HEK293T (cell line): ENCODE measurements around the gene SLC35F3.

Experiments used
- CTCF ChIA-PET: fragments of 350-600 bp; formaldehyde crosslinking; extraction: SDS; loops from one replicate; lab custom pipeline; 2021; ENCODE audit warnings: antibody characterized with exemption, inconsistent platforms; lab: Yijun Ruan, JAX
- POLR2A ChIA-PET: fragments of 350-600 bp; formaldehyde crosslinking; extraction: SDS; loops from one replicate; lab custom pipeline; 2020; ENCODE audit warnings: antibody characterized with exemption, inconsistent platforms; lab: Yijun Ruan, JAX
- DNase-seq: peaks from one replicate; pipeline ENCODE4 v3.0.0; 2012; ENCODE audit warnings: mixed read lengths; ENCODE audit errors: extremely low spot score
- ARNT ChIP-seq: fragments of 450-650 bp; IDR thresholded peaks from 2 replicates; pipeline ENCODE4 v1.6.1; 2017; ENCODE audit warnings: mild to moderate bottlenecking
- BHLHE40 ChIP-seq: fragments of 450-650 bp; IDR thresholded peaks from 2 replicates; pipeline ENCODE4 v1.6.1; 2016; ENCODE audit warnings: mild to moderate bottlenecking, moderate library complexity, borderline replicate concordance
- CTBP1 ChIP-seq: fragments of 450-650 bp; IDR thresholded peaks from 2 replicates; pipeline ENCODE4 v1.6.1; 2016; ENCODE audit warnings: borderline replicate concordance
- ELF4 ChIP-seq: fragments of 450-650 bp; IDR thresholded peaks from 2 replicates; pipeline ENCODE4 v1.6.1; 2017; ENCODE audit warnings: antibody characterized with exemption
- FOXA1 ChIP-seq: fragments of 450-650 bp; IDR thresholded peaks from 2 replicates; pipeline ENCODE4 v1.6.1; 2016; ENCODE audit warnings: mild to moderate bottlenecking
- FOXK2 ChIP-seq: fragments of 450-650 bp; IDR thresholded peaks from 2 replicates; pipeline ENCODE4 v1.6.1; 2016; ENCODE audit warnings: mild to moderate bottlenecking
- FOXM1 ChIP-seq: fragments of 450-650 bp; IDR thresholded peaks from 2 replicates; pipeline ENCODE4 v1.6.1; 2017; ENCODE audit warnings: mild to moderate bottlenecking, borderline replicate concordance
- HDGF ChIP-seq: fragments of 450-650 bp; IDR thresholded peaks from 2 replicates; pipeline ENCODE4 v1.6.1; 2017; ENCODE audit warnings: antibody characterized with exemption, borderline replicate concordance
- L3MBTL2 ChIP-seq: fragments of 450-650 bp; conservative IDR thresholded peaks from 2 replicates; pipeline ENCODE4 v1.6.1; 2016; ENCODE audit warnings: mild to moderate bottlenecking
- LEF1 ChIP-seq: fragments of 450-650 bp; IDR thresholded peaks from 2 replicates; pipeline ENCODE4 v1.6.1; 2017; ENCODE audit warnings: mild to moderate bottlenecking, borderline replicate concordance
- NFRKB ChIP-seq: fragments of 450-650 bp; IDR thresholded peaks from 2 replicates; pipeline ENCODE4 v1.6.1; 2016; ENCODE audit warnings: mild to moderate bottlenecking, moderate library complexity
- PKNOX1 ChIP-seq: fragments of 450-650 bp; IDR thresholded peaks from 2 replicates; pipeline ENCODE4 v1.6.1; 2016
- SP1 ChIP-seq: fragments of 450-650 bp; IDR thresholded peaks from 2 replicates; pipeline ENCODE4 v1.6.1; 2017
- SUZ12 ChIP-seq: fragments of 450-650 bp; IDR thresholded peaks from 2 replicates; pipeline ENCODE4 v1.6.1; 2016; ENCODE audit warnings: mild to moderate bottlenecking
- TARDBP ChIP-seq: fragments of 450-650 bp; IDR thresholded peaks from 2 replicates; pipeline ENCODE4 v1.6.1; 2016
- ZNF384 ChIP-seq: fragments of 450-650 bp; IDR thresholded peaks from 2 replicates; pipeline ENCODE4 v1.6.1; 2016

The SLC35F3 gene

DNA sequence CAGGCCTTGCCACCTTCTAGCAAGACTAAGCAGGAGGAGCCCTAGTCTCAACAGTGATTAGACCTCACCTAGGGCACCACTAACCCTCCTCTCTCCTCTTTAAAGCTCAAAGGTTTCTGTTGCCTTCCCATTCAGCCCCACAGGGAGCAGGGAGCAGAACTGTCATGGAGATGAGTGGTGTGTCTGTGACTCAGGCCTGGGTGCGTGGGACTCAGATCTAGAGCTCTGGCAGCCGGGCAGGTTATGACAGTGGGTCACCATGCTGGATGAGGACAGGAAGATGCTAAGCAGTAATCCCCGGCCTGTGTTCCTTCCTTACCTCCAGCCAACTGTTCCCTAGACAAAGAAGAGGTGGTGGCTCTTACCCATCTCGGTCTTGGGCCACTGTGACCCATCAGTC lies 408.7 kb downstream of the SLC35F3 start:
- no peak for DNase-seq
- TF ChIP-seq SP1 (no peak), NFRKB (no peak), LEF1 (no peak), FOXM1 (no peak), ARNT (no peak), ZNF384 (no peak), PKNOX1 (no peak), L3MBTL2 (no peak), BHLHE40 (no peak), CTBP1 (no peak), TARDBP (no peak)
- CTCF ChIA-PET, result interaction anchor here (0.7 to 1.8 kb wide), 3 partner anchors 10 to 187 kb away, joined by 3 to 4 read pairs (median 4); no protein-coding TSS in a partner anchor
- POLR2A ChIA-PET, result no interaction called here

DNA sequence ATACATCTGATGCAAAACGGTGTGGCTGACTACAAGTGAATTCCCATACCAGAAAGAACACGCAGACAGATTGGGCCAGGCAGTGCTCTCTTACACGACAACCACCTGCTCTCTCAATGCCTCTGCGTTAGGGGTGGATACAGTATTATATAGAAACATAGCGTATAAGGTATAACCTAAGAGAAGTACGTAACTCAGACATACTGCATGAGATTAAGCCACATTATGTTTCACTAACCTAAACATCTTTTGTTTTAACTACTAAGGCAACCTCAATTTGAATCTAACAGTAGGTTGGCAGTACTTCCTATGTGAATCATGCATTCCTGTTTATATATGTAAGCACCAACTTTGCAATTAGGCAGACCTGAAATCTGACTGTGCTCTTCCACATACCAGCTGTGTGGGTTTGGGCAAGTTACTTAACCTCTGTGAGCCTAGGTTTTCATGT lies 410.6 kb downstream of the SLC35F3 start:
- ChIA-PET POLR2A (no interaction called here), CTCF (interaction anchor here (0.6 kb wide), 1 partner anchor 172 kb away, joined by 4 read pairs; no protein-coding TSS in a partner anchor)
- TF ChIP-seq L3MBTL2 (no peak), ZNF384 (no peak), LEF1 (no peak), ARNT (no peak), FOXA1 (no peak), HDGF (no peak)
- DNase-seq, result no peak

GRCh38 chr1:234315588-234315987 lies 411.1 kb downstream of the SLC35F3 start:
- CTCF ChIA-PET, result interaction anchor here (1.0 kb wide), 1 partner anchor 12 kb away, joined by 5 read pairs; no protein-coding TSS in a partner anchor
- TF ChIP-seq FOXM1 (no peak), ARNT (no peak), L3MBTL2 (no peak), ZNF384 (no peak), HDGF (no peak), TARDBP (no peak), LEF1 (no peak), NFRKB (no peak), ELF4 (no peak), SP1 (no peak), FOXA1 (no peak), BHLHE40 (no peak), FOXK2 (no peak), SUZ12 (no peak), CTBP1 (no peak), PKNOX1 (no peak)
- no peak for DNase-seq
- POLR2A ChIA-PET, result no interaction called here

DNA sequence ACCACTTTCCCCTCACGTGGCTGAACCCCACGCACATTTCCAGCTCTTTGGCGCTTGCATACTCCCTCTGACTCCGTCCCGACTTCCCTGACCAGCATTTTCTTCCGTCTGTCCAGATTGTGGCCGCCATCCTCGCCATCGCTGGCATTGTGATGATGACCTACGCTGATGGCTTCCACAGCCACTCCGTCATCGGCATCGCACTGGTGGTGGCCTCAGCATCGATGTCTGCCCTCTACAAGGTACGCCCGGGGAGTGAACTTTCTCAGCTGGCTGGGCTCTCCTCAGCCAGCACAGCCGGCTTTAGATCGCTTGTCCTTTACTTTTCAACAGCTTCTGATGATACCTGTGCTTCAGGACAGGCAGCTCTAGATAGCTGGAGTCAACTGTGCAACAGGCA lies 412.0 kb downstream of the SLC35F3 start:
- TF ChIP-seq SUZ12 (no peak), FOXA1 (no peak), ELF4 (no peak), BHLHE40 (no peak), LEF1 (no peak), ZNF384 (no peak), FOXK2 (no peak), FOXM1 (no peak), NFRKB (no peak), HDGF (no peak), SP1 (no peak), PKNOX1 (no peak), ARNT (no peak), L3MBTL2 (no peak), CTBP1 (no peak), TARDBP (no peak)
- DNase-seq, result no peak
- ChIA-PET CTCF (interaction anchor here (1.0 kb wide), 1 partner anchor 11 kb away, joined by 5 read pairs; no protein-coding TSS in a partner anchor), POLR2A (no interaction called here)

DNA sequence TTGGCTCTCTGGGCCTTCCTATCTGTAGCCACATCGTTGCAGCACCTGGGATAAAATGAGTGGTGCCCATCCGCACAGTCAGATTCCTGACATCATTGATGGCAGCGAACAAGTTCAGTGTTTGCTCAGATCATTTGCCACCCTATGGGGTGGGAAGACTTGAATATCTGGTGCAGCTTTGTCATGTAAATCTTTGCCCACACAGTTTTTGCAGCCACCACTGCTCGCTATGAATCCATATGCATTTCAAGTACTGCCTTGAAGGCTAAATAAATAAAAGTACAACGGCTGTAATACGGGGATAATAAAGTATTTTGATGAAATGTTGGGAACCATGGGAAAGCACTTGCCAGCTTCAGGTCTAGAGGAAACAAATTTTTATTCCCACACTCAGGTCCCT lies 412.5 kb downstream of the SLC35F3 start:
- ChIA-PET CTCF (no interaction called here), POLR2A (no interaction called here)
- no peak for DNase-seq
- TF ChIP-seq SUZ12 (no peak), FOXA1 (no peak), HDGF (no peak), ZNF384 (no peak), FOXK2 (no peak), ELF4 (no peak), FOXM1 (no peak), BHLHE40 (no peak), TARDBP (no peak), PKNOX1 (no peak)
